Medulla oblongata (tissue), 1 donor: ENCODE data around the gene PPP1R9B.

ENCODE experiments used
- DNase-seq: peaks from one replicate; pipeline ENCODE4 v3.0.0-alpha.2; 2015; ENCODE audit errors: extremely low spot score

The PPP1R9B gene

GRCh38 chr17:50150354-50151040, at the start of gene PPP1R9B:
Gene PPP1R9B (minus strand): TSS chr17:50150677. CDS start chr17:50150513, 164 bp downstream.
- no peak for DNase-seq

GRCh38 chr17:50199803-50200456, 49.5 kb upstream of the PPP1R9B start:
- DNase-seq, result peak; percentile 74

DNA sequence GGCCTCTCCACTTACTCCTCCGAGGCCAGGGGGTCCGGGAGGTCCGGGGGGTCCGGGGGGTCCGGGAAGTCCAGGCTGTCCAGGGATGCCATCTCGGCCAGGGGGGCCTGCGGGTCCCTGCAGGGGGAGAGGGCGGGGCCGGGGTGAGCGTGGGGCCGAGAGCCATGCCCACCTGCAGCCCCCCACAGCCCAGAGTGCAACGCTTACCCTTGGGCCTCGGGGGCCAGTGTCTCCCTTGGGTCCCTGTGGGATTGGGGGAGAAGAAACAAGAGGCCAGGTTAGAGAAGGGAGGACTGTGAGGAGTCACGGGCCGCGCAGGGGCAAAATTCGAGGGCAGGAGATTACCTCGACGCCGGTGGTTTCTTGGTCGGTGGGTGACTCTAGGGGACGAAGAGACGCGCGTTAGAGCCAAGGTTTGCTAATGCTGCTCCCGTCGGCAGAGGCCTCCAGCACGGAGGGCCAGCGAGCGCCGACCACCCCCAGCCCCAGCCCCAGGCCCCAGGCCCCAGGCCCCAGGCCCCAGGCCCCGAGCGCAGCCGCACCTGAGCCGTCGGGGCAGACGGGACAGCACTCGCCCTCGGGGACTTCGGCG, 48.8 kb upstream of the PPP1R9B start:
- no peak for DNase-seq

DNA sequence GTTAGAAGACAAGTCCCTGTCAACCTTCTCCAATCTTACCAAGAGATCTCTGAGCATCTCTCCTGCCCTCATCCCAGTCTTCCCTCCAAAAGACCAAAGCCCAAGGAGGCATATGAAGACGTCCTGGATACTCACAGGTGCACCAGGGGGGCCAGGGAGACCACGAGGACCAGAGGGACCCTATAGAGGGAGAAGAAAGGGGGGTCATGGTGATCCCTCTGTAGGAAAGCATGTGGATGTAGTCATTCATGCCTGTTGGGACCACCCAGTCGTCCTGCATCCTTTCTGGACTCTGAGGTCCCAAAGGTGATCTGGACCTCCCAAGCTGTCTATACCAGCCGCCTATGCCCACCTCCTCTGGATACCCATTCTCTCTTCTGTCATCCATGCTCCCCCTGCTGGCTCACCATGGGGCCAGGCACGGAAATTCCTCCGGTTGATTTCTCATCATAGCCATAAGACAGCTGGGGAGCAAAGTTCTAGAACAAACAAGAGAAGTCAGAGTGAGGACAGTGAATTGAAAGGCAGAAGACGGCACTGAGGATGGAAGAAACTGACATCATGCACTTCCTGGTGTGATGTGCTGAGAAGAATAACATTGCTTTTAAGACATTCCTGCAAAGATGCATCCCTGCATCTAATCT, 47.7 kb upstream of the PPP1R9B start:
- DNase-seq, result peak; percentile 71

DNA sequence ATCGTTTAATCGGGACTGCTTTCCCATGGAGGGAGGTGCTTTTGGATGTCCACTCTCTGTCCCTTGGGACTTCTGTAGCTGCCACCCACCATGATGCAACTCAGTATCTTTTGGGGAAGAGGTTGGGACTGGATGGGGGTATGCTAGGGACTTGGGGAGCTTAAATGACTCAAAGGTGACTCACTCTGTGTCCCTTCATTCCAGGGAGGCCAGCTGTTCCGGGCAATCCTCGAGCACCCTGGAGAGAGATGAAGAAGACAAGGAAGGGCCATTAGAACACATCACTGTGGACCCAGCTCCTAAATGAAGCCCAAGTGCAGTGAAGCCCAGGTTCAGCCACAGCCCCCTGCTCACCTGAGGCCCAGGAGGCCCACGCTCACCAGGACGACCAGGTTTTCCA, 46.3 kb upstream of the PPP1R9B start:
- DNase-seq, result no peak

DNA sequence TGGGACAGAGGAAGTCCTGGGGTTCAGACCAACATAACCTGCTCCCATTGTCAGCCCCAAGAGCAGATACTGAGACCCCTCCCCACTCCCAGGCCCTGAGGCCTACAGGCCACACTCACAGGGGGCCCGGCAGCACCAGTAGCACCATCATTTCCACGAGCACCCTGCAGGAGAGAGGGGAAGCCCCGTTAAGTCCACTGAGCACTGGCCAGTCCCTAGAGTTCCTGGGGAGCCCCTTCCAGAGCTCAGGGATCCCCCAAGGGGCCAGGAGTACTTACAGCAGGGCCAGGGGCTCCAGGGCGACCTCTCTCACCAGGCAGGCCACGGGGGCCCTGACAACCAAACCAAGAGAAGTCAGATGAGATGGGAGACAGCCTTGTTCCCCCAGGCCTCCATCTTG, 45.6 kb upstream of the PPP1R9B start:
- no peak for DNase-seq

- DNase-seq, result no peak
Measured at GRCh38 chr17:50194934-50195865, 44.7 kb upstream of the PPP1R9B start.

DNA sequence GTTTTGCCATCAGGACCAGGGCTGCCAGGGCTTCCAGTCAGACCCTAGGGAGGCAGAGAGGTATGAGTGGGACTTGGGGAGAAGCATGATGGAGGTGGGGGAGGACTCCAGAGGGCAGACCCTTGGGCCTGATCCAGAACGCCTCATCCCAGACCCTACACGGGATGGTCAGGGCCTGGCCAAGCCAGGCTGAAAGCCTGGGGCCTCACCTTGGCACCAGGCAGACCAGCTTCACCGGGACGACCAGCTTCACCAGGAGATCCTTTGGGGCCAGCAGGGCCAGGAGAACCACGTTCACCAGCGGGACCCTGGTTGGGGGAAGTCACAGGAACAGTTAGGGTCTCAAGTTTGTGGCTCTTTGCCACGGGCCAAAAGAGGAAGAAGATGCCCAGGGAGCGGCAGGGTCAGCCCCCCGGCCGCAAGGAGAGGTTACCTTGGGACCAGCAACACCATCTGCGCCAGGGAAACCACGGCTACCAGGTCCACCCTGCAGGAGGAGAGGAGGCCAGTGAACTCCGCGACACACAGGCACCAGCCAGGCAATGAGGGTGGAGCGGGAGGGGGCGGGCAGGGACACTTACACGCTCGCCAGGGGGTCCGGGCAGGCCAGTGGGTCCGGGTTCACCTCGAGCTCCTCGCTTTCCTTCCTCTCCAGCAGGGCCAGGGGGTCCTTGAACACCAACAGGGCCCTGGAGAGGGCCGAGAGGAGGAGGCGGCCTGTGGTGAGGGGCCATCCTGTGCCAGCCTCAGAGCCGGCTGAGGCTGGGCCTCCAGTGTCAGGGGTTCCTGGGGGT, 43.9 kb upstream of the PPP1R9B start:
- no peak for DNase-seq

DNA sequence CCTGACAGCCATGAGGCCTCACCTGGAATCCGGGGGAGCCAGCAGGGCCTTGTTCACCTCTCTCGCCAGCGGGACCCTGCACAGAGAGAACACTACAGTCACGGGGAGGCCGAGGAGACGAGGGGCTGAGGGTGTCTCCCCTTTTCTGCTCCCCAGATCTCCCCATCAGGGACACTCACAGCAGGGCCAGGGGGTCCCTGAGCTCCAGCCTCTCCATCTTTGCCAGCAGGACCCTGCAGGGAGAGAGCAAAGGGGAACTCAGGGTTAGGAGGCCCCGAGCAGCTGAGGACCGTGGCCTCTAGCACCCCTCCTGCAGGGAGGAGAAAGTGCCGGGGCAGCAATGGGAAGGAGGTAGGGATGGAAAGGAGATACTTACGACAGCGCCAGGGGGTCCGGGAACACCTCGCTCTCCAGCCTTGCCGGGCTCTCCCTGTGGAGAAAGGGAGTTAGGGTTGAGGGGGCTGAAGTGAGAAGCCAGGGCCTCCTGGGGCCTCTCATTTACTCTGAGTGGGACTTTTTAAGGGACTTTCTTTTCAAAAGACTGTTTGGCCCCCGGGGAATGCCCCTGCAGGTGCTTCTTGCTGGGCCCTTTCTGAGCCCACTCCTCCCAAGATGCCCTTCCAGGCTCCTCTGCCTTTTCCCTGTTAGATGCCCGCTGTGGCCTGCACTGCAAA, 42.3 kb upstream of the PPP1R9B start:
- DNase-seq, result no peak

- DNase-seq, result no peak
Measured at GRCh38 chr17:50192144-50192617, 41.7 kb upstream of the PPP1R9B start.

GRCh38 chr17:50191359-50192143, 41.1 kb upstream of the PPP1R9B start:
- no peak for DNase-seq

GRCh38 chr17:50190603-50191358, 40.3 kb upstream of the PPP1R9B start:
- DNase-seq, result no peak

GRCh38 chr17:50190293-50190602, 39.8 kb upstream of the PPP1R9B start:
- DNase-seq, result no peak

GRCh38 chr17:50189550-50190292, 39.2 kb upstream of the PPP1R9B start:
- no peak for DNase-seq

GRCh38 chr17:50188921-50189549, 38.6 kb upstream of the PPP1R9B start:
- DNase-seq, result no peak

DNA sequence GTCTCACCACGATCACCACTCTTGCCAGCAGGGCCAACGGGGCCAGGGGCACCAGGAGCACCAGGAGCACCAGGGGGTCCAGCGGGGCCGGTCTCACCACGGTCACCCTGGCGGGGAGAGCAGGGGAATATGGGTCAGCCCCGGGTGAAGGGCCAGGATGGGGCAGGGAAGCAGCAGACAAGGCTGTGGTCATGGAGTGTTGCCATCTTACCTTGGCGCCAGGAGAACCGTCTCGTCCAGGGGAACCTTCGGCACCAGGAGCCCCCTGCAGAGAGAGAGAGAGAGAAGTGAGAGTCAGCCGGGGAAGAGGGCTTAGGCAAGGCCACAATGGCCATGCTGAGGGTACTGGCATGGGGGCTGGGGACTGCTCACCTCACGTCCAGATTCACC, 38.0 kb upstream of the PPP1R9B start:
- no peak for DNase-seq

DNA sequence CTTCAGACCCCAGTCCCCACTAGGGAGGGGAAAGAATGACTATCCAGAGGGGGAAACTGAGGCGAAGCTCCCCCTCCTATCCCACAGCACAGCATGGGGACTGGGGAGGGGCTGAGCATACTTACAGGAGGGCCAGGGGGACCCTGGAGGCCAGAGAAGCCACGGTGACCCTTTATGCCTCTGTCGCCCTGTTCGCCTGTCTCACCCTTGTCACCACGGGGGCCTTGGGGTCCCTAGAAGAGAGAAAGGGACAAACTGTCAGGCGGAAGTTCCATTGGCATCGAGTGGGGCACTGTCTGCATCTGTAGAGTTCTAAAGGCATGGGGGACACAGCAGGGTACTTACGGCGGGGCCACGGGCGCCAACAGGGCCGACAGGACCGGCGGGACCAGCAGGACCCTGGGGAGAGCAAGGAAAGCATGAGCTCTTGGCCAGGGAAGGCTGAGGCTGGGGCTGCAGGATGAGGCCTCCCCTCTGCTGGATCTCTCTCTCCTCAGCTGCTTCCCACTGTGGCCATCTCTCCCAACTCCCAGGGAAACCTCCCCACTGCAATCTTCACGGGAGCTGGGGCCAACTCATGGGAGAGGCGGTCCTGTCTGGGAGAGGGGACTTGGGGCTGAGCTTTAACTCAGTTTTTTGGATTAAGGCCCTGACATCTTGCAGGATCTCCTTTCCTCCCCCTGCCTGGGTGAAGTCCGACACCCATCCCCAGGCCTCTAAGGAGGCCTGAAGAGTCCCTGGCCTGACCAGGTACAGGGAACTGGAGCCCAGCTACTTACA, 37.5 kb upstream of the PPP1R9B start:
- DNase-seq, result no peak
